Fibroblast of villous mesenchyme (primary cell): ENCODE measurements around the gene TBX2. TPM values are rescaled to one million over a fixed set of nuclear protein-coding genes. Genes with fewer than 3 reads are reported as not detected.

ENCODE experiments used
- DNase-seq: peaks from one replicate; pipeline ENCODE4 v3.0.0-alpha.2; 2010; ENCODE audit warnings: low read depth
- H3K4me3 ChIP-seq: 2 replicates; pipeline ENCODE4 v1.5.1; 2011; ENCODE audit warnings: low read depth, mild to moderate bottlenecking, low read length
- total RNA-seq: library from RNA; depleted of rRNA; stranded (reverse); fragments of >200 nt; gene quantifications from 2 replicates; pipeline ENCODE4 v1.2.3, GENCODE V29; 2012
- TF ChIP-seq, protein P1 (sequence below): IDR thresholded peaks from 2 replicates; pipeline ENCODE4 v1.5.1; 2012; ENCODE audit warnings: low read depth, mild to moderate bottlenecking, low read length; ENCODE audit not compliant: insufficient read depth

The TBX2 gene
- total RNA-seq, 1 donor: 12.5 TPM

DNA sequence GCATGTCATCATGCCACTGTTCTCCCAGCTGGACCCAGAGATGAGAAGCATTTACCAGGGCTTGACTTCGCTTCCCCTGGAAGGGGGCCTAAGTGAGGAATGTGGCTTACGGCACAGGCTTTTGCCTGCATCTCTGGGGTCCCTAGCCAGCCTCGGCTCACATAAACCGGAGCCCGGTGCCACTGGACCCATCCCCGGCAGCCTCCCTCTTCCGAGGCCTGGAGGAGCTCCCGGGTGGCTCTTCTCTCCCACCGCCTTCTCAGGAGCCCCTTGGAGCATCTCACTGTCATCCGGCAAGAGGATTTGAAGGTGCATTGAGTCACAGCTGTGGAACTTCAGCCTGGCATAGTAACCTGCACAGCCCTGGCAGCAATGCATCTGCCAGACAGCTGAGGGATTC, 29.9 kb upstream of the TBX2 start:
- TF ChIP-seq, protein P1, sequence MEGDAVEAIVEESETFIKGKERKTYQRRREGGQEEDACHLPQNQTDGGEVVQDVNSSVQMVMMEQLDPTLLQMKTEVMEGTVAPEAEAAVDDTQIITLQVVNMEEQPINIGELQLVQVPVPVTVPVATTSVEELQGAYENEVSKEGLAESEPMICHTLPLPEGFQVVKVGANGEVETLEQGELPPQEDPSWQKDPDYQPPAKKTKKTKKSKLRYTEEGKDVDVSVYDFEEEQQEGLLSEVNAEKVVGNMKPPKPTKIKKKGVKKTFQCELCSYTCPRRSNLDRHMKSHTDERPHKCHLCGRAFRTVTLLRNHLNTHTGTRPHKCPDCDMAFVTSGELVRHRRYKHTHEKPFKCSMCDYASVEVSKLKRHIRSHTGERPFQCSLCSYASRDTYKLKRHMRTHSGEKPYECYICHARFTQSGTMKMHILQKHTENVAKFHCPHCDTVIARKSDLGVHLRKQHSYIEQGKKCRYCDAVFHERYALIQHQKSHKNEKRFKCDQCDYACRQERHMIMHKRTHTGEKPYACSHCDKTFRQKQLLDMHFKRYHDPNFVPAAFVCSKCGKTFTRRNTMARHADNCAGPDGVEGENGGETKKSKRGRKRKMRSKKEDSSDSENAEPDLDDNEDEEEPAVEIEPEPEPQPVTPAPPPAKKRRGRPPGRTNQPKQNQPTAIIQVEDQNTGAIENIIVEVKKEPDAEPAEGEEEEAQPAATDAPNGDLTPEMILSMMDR: no peak
- H3K4me3 ChIP-seq: no peak overlapping the region
- no peak for DNase-seq

DNA sequence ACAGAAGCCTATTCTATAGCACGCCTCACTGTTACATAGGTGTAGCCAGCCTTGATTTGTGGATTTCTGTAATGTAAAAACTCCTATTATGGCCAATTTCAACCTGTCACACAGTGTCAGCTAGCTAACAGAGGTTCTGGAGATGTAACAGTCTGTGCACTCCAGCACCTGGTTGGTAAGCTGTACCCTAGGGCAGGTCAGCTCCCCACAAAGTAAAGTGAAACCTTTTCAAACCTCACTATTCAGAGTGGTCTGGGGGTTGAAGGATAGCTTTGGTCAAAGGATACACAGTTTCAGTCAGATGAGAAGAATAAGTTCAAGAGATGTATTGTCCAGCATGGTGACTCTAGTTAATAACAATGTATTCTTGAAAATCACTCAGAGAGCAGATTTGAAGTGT, 28.5 kb upstream of the TBX2 start:
- H3K4me3 ChIP-seq: no peak overlapping the region
- TF ChIP-seq, protein P1: no peak
- no peak for DNase-seq

DNA sequence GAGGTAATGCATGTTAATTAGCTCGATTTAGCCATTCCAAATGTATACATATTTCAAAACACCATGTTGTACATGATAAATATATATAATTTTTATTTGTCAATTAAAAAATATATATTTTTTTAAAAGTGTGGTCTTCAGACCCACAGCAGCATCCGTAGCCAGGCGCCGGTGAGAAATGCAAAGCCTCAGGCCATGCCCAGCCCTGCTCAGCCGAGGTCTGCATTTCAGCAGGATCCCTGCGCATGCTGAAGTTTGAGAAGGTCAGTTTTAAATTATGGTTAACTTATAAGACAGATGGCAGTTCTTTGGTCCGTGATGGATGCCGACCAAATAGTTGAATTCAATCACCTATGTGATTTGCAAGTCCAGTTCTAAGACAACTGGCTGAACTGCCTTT, 28.0 kb upstream of the TBX2 start:
- TF ChIP-seq, protein P1: no peak
- H3K4me3 ChIP-seq: no peak overlapping the region
- no peak for DNase-seq

DNA sequence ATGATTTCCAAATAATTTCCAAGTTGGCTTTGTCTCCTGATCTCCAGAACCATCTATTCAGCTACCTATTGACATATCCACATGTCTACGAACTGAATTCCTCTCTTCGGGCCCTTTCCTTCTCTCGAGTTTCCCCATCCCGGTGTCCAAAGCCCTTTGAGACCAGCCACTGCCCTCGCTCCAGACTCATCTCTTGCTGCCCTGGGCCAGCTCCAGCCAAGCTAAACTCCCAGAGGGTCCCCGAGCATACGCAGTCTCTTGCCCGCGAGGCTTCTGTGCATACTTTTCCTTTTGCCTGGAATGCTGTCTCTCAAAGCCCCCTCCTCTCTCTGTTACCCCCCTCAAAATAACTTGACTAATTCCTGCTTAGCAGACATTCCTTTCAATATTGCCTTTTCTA, 27.2 kb upstream of the TBX2 start:
- TF ChIP-seq, protein P1: no peak
- DNase-seq: no peak
- H3K4me3 ChIP-seq: no peak overlapping the region

DNA sequence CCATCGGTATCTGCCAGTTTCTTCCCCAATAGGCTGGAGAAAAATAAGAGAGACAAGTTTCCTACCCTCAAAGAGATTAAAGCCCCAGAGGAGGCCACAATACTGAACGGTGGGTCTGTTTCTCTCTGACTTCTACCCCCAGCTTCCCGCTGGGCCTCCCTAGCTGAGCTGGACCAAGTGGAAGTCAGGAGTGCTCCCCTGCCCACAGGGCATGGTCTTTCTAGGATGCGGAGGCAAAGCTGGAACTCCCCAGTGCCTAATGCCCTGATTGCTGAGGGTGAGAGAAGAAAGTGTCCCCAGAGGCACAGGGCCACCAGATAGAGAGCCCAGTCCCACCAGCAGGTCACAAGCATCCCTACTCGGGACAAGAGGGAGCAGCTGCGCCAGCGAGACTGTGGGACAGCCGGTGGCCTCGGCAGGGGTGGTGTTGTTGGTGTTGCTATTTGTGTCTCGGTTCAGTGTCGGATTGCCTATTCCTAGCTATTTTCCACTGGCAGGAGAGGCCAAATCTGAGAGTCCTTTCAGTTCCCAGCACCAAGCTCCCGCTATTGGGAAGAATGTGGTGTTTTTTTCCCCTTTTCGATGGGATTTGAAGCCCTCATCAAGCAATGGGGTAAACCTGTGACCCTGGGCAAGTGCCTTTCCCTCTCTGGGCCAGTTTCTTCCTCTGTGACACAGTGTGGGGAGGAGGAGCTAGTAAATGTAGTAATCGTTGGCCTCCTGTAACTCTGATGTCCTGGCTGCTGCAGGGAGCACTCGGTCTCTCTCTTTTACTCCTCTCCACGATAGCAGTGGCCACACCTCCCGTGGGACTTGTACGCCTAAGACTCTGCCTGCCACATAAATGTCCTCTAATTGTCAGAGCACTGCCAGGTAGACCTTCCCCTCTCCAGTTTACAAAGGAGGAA, 22.5 kb upstream of the TBX2 start:
- DNase-seq: no peak
- no peak overlapping the region for H3K4me3 ChIP-seq
- TF ChIP-seq, protein P1: no peak

DNA sequence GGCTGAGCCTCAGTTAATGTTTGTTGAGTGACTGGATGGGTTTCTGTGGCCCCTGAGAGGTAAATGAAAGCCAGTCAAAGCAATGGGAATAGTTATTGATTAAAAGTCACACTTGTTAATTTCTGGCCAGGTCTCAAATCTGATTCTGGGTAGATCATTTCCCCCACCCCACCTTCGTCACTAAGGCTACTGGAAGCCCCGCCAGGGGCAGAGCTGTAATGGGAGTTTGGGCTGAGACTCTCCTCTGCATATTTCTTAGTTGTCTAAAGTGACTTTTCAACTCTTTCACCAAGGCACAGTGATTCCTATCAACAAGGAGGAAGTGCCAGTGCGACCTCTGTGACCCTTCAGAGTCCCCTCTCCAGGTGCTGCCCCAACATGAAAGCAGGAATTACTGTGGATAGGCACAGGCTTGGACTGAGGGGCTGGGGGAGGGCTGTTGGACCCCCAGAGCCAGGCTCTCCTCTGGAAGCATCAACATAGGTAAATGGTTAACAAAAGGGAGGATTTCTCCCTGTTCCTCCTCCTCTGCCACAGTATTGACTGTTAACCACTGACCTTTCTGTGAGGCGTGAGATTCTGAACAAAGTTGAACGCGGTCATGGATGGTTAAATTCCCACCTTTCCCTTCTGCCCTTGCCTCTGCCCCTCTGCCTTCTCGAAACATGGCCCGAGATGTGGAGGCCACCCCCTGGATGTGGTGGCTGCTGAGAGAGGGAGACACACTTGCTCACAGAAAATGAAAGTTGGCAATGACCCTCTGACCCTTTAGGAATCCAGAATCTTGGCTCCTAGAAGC, 20.8 kb upstream of the TBX2 start:
- no peak overlapping the region for H3K4me3 ChIP-seq

More for the DNA sequence above, 20.8 kb upstream of the TBX2 start:
- TF ChIP-seq, protein P1: no peak
- DNase-seq: no peak
